Karpas-422 (cell line): ENCODE measurements around the gene DYNC2H1. TPM values are rescaled to one million over a fixed set of nuclear protein-coding genes. Genes with fewer than 3 reads are reported as not detected.

Experiments used
- DNase-seq: peaks from one replicate; pipeline ENCODE4 v3.0.0-alpha.2; 2015
- H2AFZ ChIP-seq: fragments of 200-600 bp; sonication (generic); 2 replicates; pipeline ENCODE4 v1.6.1; 2014; ENCODE audit warnings: antibody characterized with exemption, low read length, mixed read lengths
- H3K27ac ChIP-seq: fragments of 200-600 bp; sonication (generic); 2 replicates; pipeline ENCODE4 v1.5.1; 2014; ENCODE audit warnings: mild to moderate bottlenecking, low read length, moderate library complexity
- H3K27me3 ChIP-seq: fragments of 200-600 bp; sonication (generic); 2 replicates; pipeline ENCODE4 v1.6.1; 2014; ENCODE audit warnings: low read length, mixed read lengths
- H3K36me3 ChIP-seq: fragments of 200-600 bp; sonication (generic); 2 replicates; pipeline ENCODE4 v1.6.1; 2014; ENCODE audit warnings: low read length, mixed read lengths; ENCODE audit not compliant: insufficient read depth
- H3K4me1 ChIP-seq: fragments of 200-600 bp; sonication (generic); 2 replicates; pipeline ENCODE4 v1.6.1; 2014; ENCODE audit warnings: mild to moderate bottlenecking, low read length, mixed read lengths
- H3K4me2 ChIP-seq: fragments of 200-600 bp; sonication (generic); 2 replicates; pipeline ENCODE4 v1.6.1; 2014; ENCODE audit warnings: low read length, low read depth, mild to moderate bottlenecking; ENCODE audit not compliant: poor library complexity, severe bottlenecking
- H3K4me3 ChIP-seq: fragments of 200-600 bp; sonication (generic); 2 replicates; pipeline ENCODE4 v1.5.1; 2014; ENCODE audit warnings: mild to moderate bottlenecking, antibody characterized with exemption, low read length, mixed read lengths
- H3K79me2 ChIP-seq: fragments of 200-600 bp; sonication (generic); 2 replicates; pipeline ENCODE4 v1.6.1; 2014; ENCODE audit warnings: mild to moderate bottlenecking, low read length, mixed read lengths
- H3K9ac ChIP-seq: fragments of 200-600 bp; sonication (generic); 2 replicates; pipeline ENCODE4 v1.6.0; 2014; ENCODE audit warnings: low read length
- H3K9me2 ChIP-seq: fragments of 200-600 bp; sonication (generic), shearing (Covaris generic); replicated peaks from 2 replicates; pipeline ENCODE4 v1.6.0; 2014; ENCODE audit warnings: mild to moderate bottlenecking, low read length, moderate library complexity; ENCODE audit not compliant: insufficient read depth
- H3K9me3 ChIP-seq: fragments of 300-700, 200-600 bp; sonication (generic); 2 replicates; pipeline ENCODE4 v1.6.1; 2014; ENCODE audit warnings: low read length, mixed read lengths
- H4K20me1 ChIP-seq: fragments of 200-600 bp; sonication (generic); 2 replicates; pipeline ENCODE4 v1.6.1; 2014; ENCODE audit warnings: mild to moderate bottlenecking, antibody characterized with exemption, low read length, low read depth; ENCODE audit not compliant: insufficient read depth
- total RNA-seq: library from RNA; depleted of rRNA; stranded (reverse); fragments of >200 nt; shearing (Covaris generic); gene quantifications from 2 replicates; pipeline ENCODE4 v1.2.3, GENCODE V29; 2014; ENCODE audit warnings: low replicate concordance

The DYNC2H1 gene
- total RNA-seq, 1 experiment from 2014 or later, result 3.9 TPM

- Histone ChIP-seq H4K20me1 (no peaks in the 10 kb centered on the region), H3K4me3 (no peak overlapping the region), H2AFZ (no peak overlapping the region), H3K9ac (no peak overlapping the region), H3K4me2 (no peak overlapping the region), H3K4me1 (no peaks in the 10 kb centered on the region), H3K36me3 (no peaks in the 10 kb centered on the region), H3K9me3 (no peaks in the 10 kb centered on the region), H3K79me2 (no peaks in the 10 kb centered on the region), H3K27me3 (peaks cover 3% of the 10 kb centered on the region; the same call in 1 of the 2 replicates), H3K9me2 (no peaks in the 10 kb centered on the region), H3K27ac (no peak overlapping the region)
- no peak for DNase-seq
Measured at GRCh38 chr11:103420593-103420992, 311.4 kb downstream of the DYNC2H1 start.

- Histone ChIP-seq H3K27ac (no peak overlapping the region), H3K79me2 (no peaks in the 10 kb centered on the region), H3K4me2 (no peak overlapping the region), H3K9me2 (no peaks in the 10 kb centered on the region), H3K4me3 (no peak overlapping the region), H2AFZ (no peak overlapping the region), H3K9ac (no peak overlapping the region), H3K36me3 (no peaks in the 10 kb centered on the region), H4K20me1 (no peaks in the 10 kb centered on the region), H3K9me3 (no peaks in the 10 kb centered on the region), H3K4me1 (0 out of 2 replicates have a peak, but pooled peaks cover 2% of the 10 kb centered on the region), H3K27me3 (no peaks in the 10 kb centered on the region)
- no peak for DNase-seq
Measured at GRCh38 chr11:103433386-103434072, 324.3 kb downstream of the DYNC2H1 start.

GRCh38 chr11:103434073-103434411 is 324.8 kb downstream of the DYNC2H1 start:
- Histone ChIP-seq H3K9ac (no peak overlapping the region), H4K20me1 (no peaks in the 10 kb centered on the region), H3K4me3 (no peak overlapping the region), H3K27ac (no peak overlapping the region), H3K9me2 (no peaks in the 10 kb centered on the region), H3K27me3 (no peaks in the 10 kb centered on the region), H3K36me3 (no peaks in the 10 kb centered on the region), H3K4me1 (0 out of 2 replicates have a peak, but pooled peaks cover 2% of the 10 kb centered on the region), H3K9me3 (no peaks in the 10 kb centered on the region), H3K79me2 (no peaks in the 10 kb centered on the region), H3K4me2 (no peak overlapping the region), H2AFZ (no peak overlapping the region)
- no peak for DNase-seq

GRCh38 chr11:103436131-103436770 is 327.0 kb downstream of the DYNC2H1 start:
- Histone ChIP-seq H3K27me3 (no peaks in the 10 kb centered on the region), H3K4me2 (no peak overlapping the region), H3K9me2 (no peaks in the 10 kb centered on the region), H3K36me3 (no peaks in the 10 kb centered on the region), H3K9me3 (no peaks in the 10 kb centered on the region), H3K79me2 (no peaks in the 10 kb centered on the region), H3K4me3 (no peak overlapping the region), H2AFZ (no peak overlapping the region), H3K9ac (no peak overlapping the region), H4K20me1 (no peaks in the 10 kb centered on the region), H3K27ac (no peak overlapping the region), H3K4me1 (0 out of 2 replicates have a peak, but pooled peaks cover 2% of the 10 kb centered on the region)
- DNase-seq, result no peak

GRCh38 chr11:103441021-103441420 is 331.8 kb downstream of the DYNC2H1 start:
- Histone ChIP-seq H3K9me3 (no peaks in the 10 kb centered on the region), H3K36me3 (no peaks in the 10 kb centered on the region), H3K9ac (no peak overlapping the region), H3K27ac (no peak overlapping the region), H4K20me1 (no peaks in the 10 kb centered on the region), H2AFZ (no peak overlapping the region), H3K4me2 (no peak overlapping the region), H3K4me1 (no peaks in the 10 kb centered on the region), H3K27me3 (no peaks in the 10 kb centered on the region), H3K79me2 (no peaks in the 10 kb centered on the region), H3K9me2 (no peaks in the 10 kb centered on the region), H3K4me3 (no peak overlapping the region)
- DNase-seq, result no peak

- Histone ChIP-seq H3K4me2 (no peak overlapping the region), H2AFZ (no peak overlapping the region), H3K9me2 (no peaks in the 10 kb centered on the region), H3K9ac (no peak overlapping the region), H3K4me3 (no peak overlapping the region), H3K9me3 (no peaks in the 10 kb centered on the region), H4K20me1 (no peaks in the 10 kb centered on the region), H3K36me3 (no peaks in the 10 kb centered on the region), H3K27me3 (no peaks in the 10 kb centered on the region), H3K4me1 (no peaks in the 10 kb centered on the region), H3K27ac (no peak overlapping the region), H3K79me2 (no peaks in the 10 kb centered on the region)
- no peak for DNase-seq
Measured at GRCh38 chr11:103448966-103449365, 339.7 kb downstream of the DYNC2H1 start.

GRCh38 chr11:103450241-103450640 is 341.0 kb downstream of the DYNC2H1 start:
- Histone ChIP-seq H3K4me1 (no peaks in the 10 kb centered on the region), H3K9me3 (no peaks in the 10 kb centered on the region), H3K79me2 (no peaks in the 10 kb centered on the region), H3K36me3 (no peaks in the 10 kb centered on the region), H3K27me3 (no peaks in the 10 kb centered on the region), H3K4me2 (no peak overlapping the region), H3K9ac (no peak overlapping the region), H4K20me1 (no peaks in the 10 kb centered on the region), H3K9me2 (no peaks in the 10 kb centered on the region), H3K4me3 (no peak overlapping the region), H3K27ac (no peak overlapping the region), H2AFZ (no peak overlapping the region)
- no peak for DNase-seq

- no peak overlapping the region for H3K4me3 ChIP-seq
- no peak overlapping the region for H3K27ac ChIP-seq
- DNase-seq, result no peak
- no peak overlapping the region for H2AFZ ChIP-seq
- H4K20me1 ChIP-seq, result no peaks in the 10 kb centered on the region
- H3K27me3 ChIP-seq, result no peaks in the 10 kb centered on the region
- no peak overlapping the region for H3K9ac ChIP-seq
- H3K9me3 ChIP-seq, result no peaks in the 10 kb centered on the region
- H3K79me2 ChIP-seq, result no peaks in the 10 kb centered on the region
- H3K4me1 ChIP-seq, result no peaks in the 10 kb centered on the region
- no peaks in the 10 kb centered on the region for H3K9me2 ChIP-seq
- no peak overlapping the region for H3K4me2 ChIP-seq
- no peaks in the 10 kb centered on the region for H3K36me3 ChIP-seq
Measured at GRCh38 chr11:103453126-103453525, 343.9 kb downstream of the DYNC2H1 start.
